ENCODE measurements around the gene CCDC85A. TPM values are rescaled to one million over a fixed set of nuclear protein-coding genes. Genes with fewer than 3 reads are reported as not detected.

CCDC85A gene
- total RNA-seq, 1 experiment from 2014 or later, result 0.10 TPM

DNA sequence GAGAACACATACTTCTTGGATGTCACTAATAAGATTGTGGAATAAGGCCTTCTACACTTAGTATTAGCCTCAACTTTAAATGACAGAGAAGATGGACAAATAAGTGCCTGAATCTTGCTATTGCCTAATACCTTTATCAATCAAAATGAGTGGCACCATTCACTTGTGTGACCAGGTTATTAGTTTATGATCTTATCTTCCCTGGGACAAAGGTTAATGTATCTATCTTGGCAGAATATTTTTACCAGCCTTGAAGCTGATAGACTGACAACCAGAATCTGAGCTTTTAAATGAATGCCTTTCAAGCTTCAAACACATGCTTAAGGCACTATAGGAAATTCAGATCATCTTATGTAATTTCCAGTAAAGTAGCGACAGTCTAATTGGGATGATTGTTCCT, 202.9 kb downstream of the CCDC85A start:
- Histone ChIP-seq H3K4me2 (ENCODE audit: low read length) (no peak overlapping the region), H4K20me1 (ENCODE audit: insufficient read depth) (no peaks in the 10 kb centered on the region), H3K27ac (ENCODE audit: low read depth, low read length) (no peak overlapping the region), H3K9me2 (ENCODE audit: insufficient read depth) (no peaks in the 10 kb centered on the region), H3K9ac (ENCODE audit: low read length) (no peak overlapping the region), H3K79me2 (ENCODE audit: insufficient read depth, low read length) (no peaks in the 10 kb centered on the region), H3K27me3 (ENCODE audit: insufficient read depth, low read length) (no peaks in the 10 kb centered on the region), H2AFZ (ENCODE audit: low read depth, low read length, poor library complexity, severe bottlenecking) (no peak overlapping the region), H3K4me1 (ENCODE audit: control insufficient read depth in 1 of 2, insufficient read depth in 2 of 2, low read length in 2 of 2) (no peaks in the 10 kb centered on the region), H3K9me3 (ENCODE audit: control insufficient read depth in 1 of 2, insufficient read depth in 1 of 2, low read depth in 1 of 2, low read length in 2 of 2) (no peaks in the 10 kb centered on the region), H3K36me3 (ENCODE audit: control insufficient read depth in 1 of 2, insufficient read depth in 2 of 2, low read length in 2 of 2) (no peaks in the 10 kb centered on the region), H3K4me3 (replicated peaks in 1 of 2; ENCODE audit: low read depth in 1 of 2, low read length in 2 of 2) (no peak overlapping the region)
- POLR2A ChIA-PET, result no interaction called here
- CTCF ChIA-PET, result no interaction called here
- no TSS peak for BruUV-seq (replicated peaks)
- no peak for DNase-seq (ENCODE audit: low read depth, low spot score)
- TF ChIP-seq ELF1 (IDR thresholded peaks at IDR 0.05; ENCODE audit: borderline replicate concordance, low read depth) (no peak), EGR1 (IDR thresholded peaks at IDR 0.05; ENCODE audit: low read depth) (no peak), JUND (IDR thresholded peaks at IDR 0.05) (no peak), ZFX (IDR thresholded peaks at IDR 0.05) (no peak), EZH2 (IDR thresholded peaks at IDR 0.05) (no peak), SIN3A (IDR thresholded peaks at IDR 0.05; ENCODE audit: low read depth) (no peak), TCF7L2 (IDR thresholded peaks at IDR 0.05; ENCODE audit: borderline replicate concordance, extremely low read depth, insufficient read depth, insufficient read length) (no peak), POLR2A (IDR thresholded peaks at IDR 0.05; ENCODE audit: borderline replicate concordance, extremely low read depth, insufficient read depth, insufficient read length) (no peak), EZH2phosphoT487 (IDR thresholded peaks at IDR 0.05; ENCODE audit: borderline replicate concordance) (no peak), FOSL1 (IDR thresholded peaks at IDR 0.05; ENCODE audit: low read depth) (no peak), RAD21 (IDR thresholded peaks at IDR 0.05; ENCODE audit: low read depth) (no peak), SP1 (IDR thresholded peaks at IDR 0.05; ENCODE audit: low read depth) (no peak), POLR2AphosphoS5 (IDR thresholded peaks at IDR 0.05; ENCODE audit: low read depth, low read length) (no peak), REST (IDR thresholded peaks at IDR 0.05; ENCODE audit: low read depth) (no peak), CTCF (IDR thresholded peaks at IDR 0.05 in 2 of 3, conservative IDR thresholded peaks at IDR 0.05 in 1 of 3; ENCODE audit: borderline replicate concordance in 1 of 3, insufficient read depth in 1 of 3, low read depth in 2 of 3, low read length in 2 of 3) (no peak), CEBPB (IDR thresholded peaks at IDR 0.05; ENCODE audit: low read depth) (no peak), ATF3 (IDR thresholded peaks at IDR 0.05) (no peak)
- TF ChIP-seq, protein P1, sequence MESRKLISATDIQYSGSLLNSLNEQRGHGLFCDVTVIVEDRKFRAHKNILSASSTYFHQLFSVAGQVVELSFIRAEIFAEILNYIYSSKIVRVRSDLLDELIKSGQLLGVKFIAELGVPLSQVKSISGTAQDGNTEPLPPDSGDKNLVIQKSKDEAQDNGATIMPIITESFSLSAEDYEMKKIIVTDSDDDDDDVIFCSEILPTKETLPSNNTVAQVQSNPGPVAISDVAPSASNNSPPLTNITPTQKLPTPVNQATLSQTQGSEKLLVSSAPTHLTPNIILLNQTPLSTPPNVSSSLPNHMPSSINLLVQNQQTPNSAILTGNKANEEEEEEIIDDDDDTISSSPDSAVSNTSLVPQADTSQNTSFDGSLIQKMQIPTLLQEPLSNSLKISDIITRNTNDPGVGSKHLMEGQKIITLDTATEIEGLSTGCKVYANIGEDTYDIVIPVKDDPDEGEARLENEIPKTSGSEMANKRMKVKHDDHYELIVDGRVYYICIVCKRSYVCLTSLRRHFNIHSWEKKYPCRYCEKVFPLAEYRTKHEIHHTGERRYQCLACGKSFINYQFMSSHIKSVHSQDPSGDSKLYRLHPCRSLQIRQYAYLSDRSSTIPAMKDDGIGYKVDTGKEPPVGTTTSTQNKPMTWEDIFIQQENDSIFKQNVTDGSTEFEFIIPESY (IDR thresholded peaks at IDR 0.05; ENCODE audit: extremely low read depth, insufficient replicate concordance, low read length), result no peak
- TF ChIP-seq, protein P2, sequence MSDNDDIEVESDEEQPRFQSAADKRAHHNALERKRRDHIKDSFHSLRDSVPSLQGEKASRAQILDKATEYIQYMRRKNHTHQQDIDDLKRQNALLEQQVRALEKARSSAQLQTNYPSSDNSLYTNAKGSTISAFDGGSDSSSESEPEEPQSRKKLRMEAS (IDR thresholded peaks at IDR 0.05), result no peak
- RAD21 ChIA-PET (ENCODE audit: low non-redundant PET in 1 of 2, low total read pairs in 2 of 2, uncharacterized antibody in 2 of 2, unreplicated experiment in 2 of 2), result no interaction called here
- no peak for ATAC-seq
- intact Hi-C loops (cut with micrococcal nuclease), result no loop called here

Data from HCT116 (cell line).